Kidney (tissue), 22 donors: ENCODE measurements around the gene SCAF4. TPM values are rescaled to one million over a fixed set of nuclear protein-coding genes. Genes with fewer than 3 reads are reported as not detected.
A peak's percentile ranks its signal among the peaks of the same experiment; 100 is the strongest.

Experiments
- DNase-seq, 5 donors: peaks; one replicate each; pipeline ENCODE4 v3.0.0-alpha.2; 2013 to 2020
- FAIRE-seq: peaks from 2 replicates; lab custom pipeline; 2012; peaks lifted over from hg19 to GRCh38; lab: Jason Lieb, UNC
- H3K27ac ChIP-seq, 2 donors: one replicate each; pipeline ENCODE4 v1.7.0; 2013; ENCODE audit warnings: low read depth in 2 of 2, low read length in 2 of 2, inconsistent platforms in 1 of 2
- H3K27me3 ChIP-seq: one replicate; pipeline ENCODE4 v1.7.1; 2013; ENCODE audit warnings: low read length, inconsistent platforms; ENCODE audit not compliant: control insufficient read depth, insufficient read depth
- H3K36me3 ChIP-seq, 3 donors: one replicate each; pipeline versions ENCODE4 v1.7.0 to v1.7.1; 2013; ENCODE audit warnings: low read length in 3 of 3, control low read depth in 1 of 3, inconsistent platforms in 1 of 3; ENCODE audit not compliant: insufficient read depth in 3 of 3, control insufficient read depth in 2 of 3
- H3K4me1 ChIP-seq, 3 donors: one replicate each; pipeline versions ENCODE4 v1.7.0 to v1.7.1; 2013; ENCODE audit warnings: low read length in 3 of 3, inconsistent platforms in 1 of 3, low read depth in 1 of 3; ENCODE audit not compliant: control insufficient read depth in 2 of 3, insufficient read depth in 2 of 3
- H3K4me3 ChIP-seq, 3 donors: one replicate each; pipeline versions ENCODE4 v1.7.0 to v1.8.1; 2013; ENCODE audit warnings: low read length in 3 of 3, control low read depth in 1 of 3, inconsistent platforms in 1 of 3
- H3K9ac ChIP-seq, 3 donors: one replicate each; pipeline versions ENCODE4 v1.7.0 to v1.7.1; 2013; ENCODE audit warnings: low read length in 3 of 3, control low read depth in 1 of 3, inconsistent platforms in 1 of 3
- H3K9me3 ChIP-seq, 3 donors: one replicate each; pipeline versions ENCODE4 v1.7.0 to v1.7.1; 2013; ENCODE audit warnings: low read length in 3 of 3, control low read depth in 1 of 3, inconsistent platforms in 1 of 3; ENCODE audit not compliant: control insufficient read depth in 2 of 3, insufficient read depth in 1 of 3
- intact Hi-C: fragments of 100-400 bp; cut with DNase I; formaldehyde crosslinking; loops from one replicate; pipeline ENCODE4 v1.11.1; 2022
- long read RNA-seq, 10 donors: library from polyadenylated mRNA in 1 of 10; unstranded in 1 of 10; transcript quantifications; one replicate each; pipeline ENCODE4 v2.0.0 and lab custom pipeline, GENCODE V29; 2021 to 2026
- polyA plus RNA-seq: library from polyadenylated mRNA; stranded (reverse); fragments of 350-450 nt; fragmentation: Illumina TruSeq; extraction: RNeasy Lipid Tissue Mini Kit (QIAGEN cat#74804); gene quantifications from one replicate; pipeline ENCODE4 v1.2.3, GENCODE V29; 2014; ENCODE audit warnings: low read depth, low replicate concordance; ENCODE audit not compliant: insufficient read depth
- total RNA-seq: library from RNA; stranded (reverse); fragmentation: NEBNext Ultra II Directional; extraction: Animal tissue kit (Norgen Biotek cat#: 25700); gene quantifications from one replicate; pipeline ENCODE4 v1.2.1, GENCODE V29; 2021
- TF ChIP-seq, protein P1 (sequence below): IDR thresholded peaks from 3 replicates; pipeline ENCODE4 v1.5.1; 2012; ENCODE audit warnings: mild to moderate bottlenecking, moderate library complexity, borderline replicate concordance; ENCODE audit not compliant: insufficient read depth; ENCODE audit errors: extremely low read depth
- donor health status: control.
- donor health status: control.
- donor health status: control.
- donor health status: control.
- donor health status: control.
- donor health status: DM: yes; HTN: yes; CAD: no.
- donor health status: Normal renal cell carcinoma (clear cell type).

Gene SCAF4, protein sequence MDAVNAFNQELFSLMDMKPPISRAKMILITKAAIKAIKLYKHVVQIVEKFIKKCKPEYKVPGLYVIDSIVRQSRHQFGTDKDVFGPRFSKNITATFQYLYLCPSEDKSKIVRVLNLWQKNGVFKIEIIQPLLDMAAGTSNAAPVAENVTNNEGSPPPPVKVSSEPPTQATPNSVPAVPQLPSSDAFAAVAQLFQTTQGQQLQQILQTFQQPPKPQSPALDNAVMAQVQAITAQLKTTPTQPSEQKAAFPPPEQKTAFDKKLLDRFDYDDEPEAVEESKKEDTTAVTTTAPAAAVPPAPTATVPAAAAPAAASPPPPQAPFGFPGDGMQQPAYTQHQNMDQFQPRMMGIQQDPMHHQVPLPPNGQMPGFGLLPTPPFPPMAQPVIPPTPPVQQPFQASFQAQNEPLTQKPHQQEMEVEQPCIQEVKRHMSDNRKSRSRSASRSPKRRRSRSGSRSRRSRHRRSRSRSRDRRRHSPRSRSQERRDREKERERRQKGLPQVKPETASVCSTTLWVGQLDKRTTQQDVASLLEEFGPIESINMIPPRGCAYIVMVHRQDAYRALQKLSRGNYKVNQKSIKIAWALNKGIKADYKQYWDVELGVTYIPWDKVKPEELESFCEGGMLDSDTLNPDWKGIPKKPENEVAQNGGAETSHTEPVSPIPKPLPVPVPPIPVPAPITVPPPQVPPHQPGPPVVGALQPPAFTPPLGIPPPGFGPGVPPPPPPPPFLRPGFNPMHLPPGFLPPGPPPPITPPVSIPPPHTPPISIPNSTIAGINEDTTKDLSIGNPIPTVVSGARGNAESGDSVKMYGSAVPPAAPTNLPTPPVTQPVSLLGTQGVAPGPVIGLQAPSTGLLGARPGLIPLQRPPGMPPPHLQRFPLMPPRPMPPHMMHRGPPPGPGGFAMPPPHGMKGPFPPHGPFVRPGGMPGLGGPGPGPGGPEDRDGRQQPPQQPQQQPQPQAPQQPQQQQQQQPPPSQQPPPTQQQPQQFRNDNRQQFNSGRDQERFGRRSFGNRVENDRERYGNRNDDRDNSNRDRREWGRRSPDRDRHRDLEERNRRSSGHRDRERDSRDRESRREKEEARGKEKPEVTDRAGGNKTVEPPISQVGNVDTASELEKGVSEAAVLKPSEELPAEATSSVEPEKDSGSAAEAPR
- total RNA-seq (30.6 TPM), polyA plus RNA-seq (7.4 TPM)
- long read RNA-seq, donor 1, full-length matches to known transcripts: 2 of 2 reads
- long read RNA-seq, donor 1, partial matches to known transcripts: 0 of 2 reads
- long read RNA-seq, donor 1, other reads (novel, unspliced or antisense): 0 of 2 reads
- long read RNA-seq, donor 2, partial matches to known transcripts: 0 of 2 reads
- long read RNA-seq, donor 2, other reads (novel, unspliced or antisense): 0 of 2 reads
- long read RNA-seq, donor 3, full-length matches to known transcripts: 5 of 5 reads
- long read RNA-seq, donor 3, partial matches to known transcripts: 0 of 5 reads
- long read RNA-seq, donor 3, other reads (novel, unspliced or antisense): 0 of 5 reads
- long read RNA-seq, donor 4, full-length matches to known transcripts: 3 of 3 reads
- long read RNA-seq, donor 4, partial matches to known transcripts: 0 of 3 reads
- long read RNA-seq, donor 4, other reads (novel, unspliced or antisense): 0 of 3 reads
- long read RNA-seq, donor 5: 0 reads
- long read RNA-seq, donor 6, full-length matches to known transcripts: 1 of 1 reads
- long read RNA-seq, donor 6, partial matches to known transcripts: 0 of 1 reads
- long read RNA-seq, donor 6, other reads (novel, unspliced or antisense): 0 of 1 reads
- long read RNA-seq, donor 7, full-length matches to known transcripts: 2 of 10 reads
- long read RNA-seq, donor 7, partial matches to known transcripts: 2 of 10 reads
- long read RNA-seq, donor 7, other reads (novel, unspliced or antisense): 6 of 10 reads
- long read RNA-seq, donor 8: 0 reads
- long read RNA-seq, donor 9: 0 reads
- long read RNA-seq, donor 10, full-length matches to known transcripts: 1 of 1 reads
- long read RNA-seq, donor 10, partial matches to known transcripts: 0 of 1 reads
- long read RNA-seq, donor 10, other reads (novel, unspliced or antisense): 0 of 1 reads

DNA sequence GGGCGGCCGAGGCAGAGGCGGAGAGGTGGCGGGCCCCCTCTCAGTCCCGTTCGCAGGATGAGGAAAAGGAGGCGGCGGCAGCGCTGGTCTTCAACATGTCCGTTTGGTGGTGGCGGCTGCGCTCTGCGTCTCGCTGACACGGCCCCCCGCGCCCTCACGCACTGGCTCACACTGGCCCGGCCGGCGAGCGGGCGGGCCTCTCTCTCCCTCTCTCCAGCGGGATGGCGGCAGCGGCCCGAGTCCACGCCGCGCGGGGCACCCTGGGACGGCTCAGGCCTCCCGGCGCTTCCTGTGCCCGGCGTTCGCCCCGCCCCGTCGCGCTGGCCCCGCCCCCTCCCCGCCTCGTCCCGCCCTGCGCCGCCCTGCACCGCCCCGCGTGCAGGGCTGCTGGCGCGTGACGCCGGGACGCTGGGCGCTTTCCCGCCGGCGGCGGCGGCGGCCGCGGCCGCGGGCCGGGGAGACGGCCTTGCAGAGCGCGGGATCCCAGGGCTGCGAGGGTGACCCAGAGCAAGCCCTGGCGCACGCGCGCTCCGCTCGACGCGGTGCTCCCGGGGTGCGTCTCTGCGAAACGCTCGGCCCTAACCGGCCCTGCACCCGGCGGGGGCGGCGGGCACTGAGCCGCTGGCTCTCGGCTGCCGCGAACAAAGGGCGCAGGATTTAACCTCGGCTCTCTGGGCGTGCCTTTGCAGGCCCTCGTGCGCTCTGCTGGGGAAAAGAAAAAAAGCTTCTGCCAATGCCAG is at the start of gene SCAF4:
SCAF4 (minus strand) TSS at position 262 of the 740 bp plus-strand sequence. CDS start 426 bp downstream, outside the sequence.
- DNase-seq (peak; percentile 95 to 97 (median 96)), FAIRE-seq (no peak)
- intact Hi-C loops: no loop called here
- Histone ChIP-seq H3K27me3 (no peaks in the 10 kb centered on the region), H3K9ac (peak within 1 kb of the TSS; percentile 74 to 81 (median 74)), H3K36me3 (no peaks in the 10 kb centered on the region), H3K4me1 (peaks cover 3 to 26% (median 15%) of the 10 kb centered on the region in 3 donors), H3K4me3 (peak within 1 kb of the TSS; percentile 70 to 92 (median 78)), H3K27ac (peak within 1 kb of the TSS; percentile 90 to 93), H3K9me3 (no peaks in the 10 kb centered on the region)
- TF ChIP-seq, protein P1, sequence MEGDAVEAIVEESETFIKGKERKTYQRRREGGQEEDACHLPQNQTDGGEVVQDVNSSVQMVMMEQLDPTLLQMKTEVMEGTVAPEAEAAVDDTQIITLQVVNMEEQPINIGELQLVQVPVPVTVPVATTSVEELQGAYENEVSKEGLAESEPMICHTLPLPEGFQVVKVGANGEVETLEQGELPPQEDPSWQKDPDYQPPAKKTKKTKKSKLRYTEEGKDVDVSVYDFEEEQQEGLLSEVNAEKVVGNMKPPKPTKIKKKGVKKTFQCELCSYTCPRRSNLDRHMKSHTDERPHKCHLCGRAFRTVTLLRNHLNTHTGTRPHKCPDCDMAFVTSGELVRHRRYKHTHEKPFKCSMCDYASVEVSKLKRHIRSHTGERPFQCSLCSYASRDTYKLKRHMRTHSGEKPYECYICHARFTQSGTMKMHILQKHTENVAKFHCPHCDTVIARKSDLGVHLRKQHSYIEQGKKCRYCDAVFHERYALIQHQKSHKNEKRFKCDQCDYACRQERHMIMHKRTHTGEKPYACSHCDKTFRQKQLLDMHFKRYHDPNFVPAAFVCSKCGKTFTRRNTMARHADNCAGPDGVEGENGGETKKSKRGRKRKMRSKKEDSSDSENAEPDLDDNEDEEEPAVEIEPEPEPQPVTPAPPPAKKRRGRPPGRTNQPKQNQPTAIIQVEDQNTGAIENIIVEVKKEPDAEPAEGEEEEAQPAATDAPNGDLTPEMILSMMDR: no peak

DNA sequence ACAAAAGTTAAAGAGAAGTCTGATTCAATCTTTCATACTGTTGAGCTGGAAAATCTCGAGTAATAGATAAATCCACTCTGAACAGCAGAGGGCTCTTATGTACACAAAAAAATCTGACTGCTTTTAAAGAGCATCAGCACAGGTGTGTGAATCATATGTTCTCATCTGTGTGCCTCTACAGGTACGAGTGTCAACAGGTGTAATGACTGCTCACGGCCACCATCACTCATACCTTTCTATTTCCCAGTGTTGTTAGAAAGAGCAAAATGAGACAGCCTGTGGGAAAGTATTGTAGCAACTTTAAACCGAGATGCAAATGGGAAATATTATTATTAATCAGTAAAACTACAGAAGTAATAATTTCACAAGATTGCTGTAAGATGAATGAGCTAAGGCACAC is 49.0 kb upstream of the SCAF4 start:
- H3K4me3 ChIP-seq: no peak overlapping the region
- TF ChIP-seq, protein P1: no peak
- no peaks in the 10 kb centered on the region for H3K9me3 ChIP-seq
- H3K4me1 ChIP-seq: no peaks in the 10 kb centered on the region
- no peaks in the 10 kb centered on the region for H3K36me3 ChIP-seq
- H3K27ac ChIP-seq: no peak overlapping the region
- intact Hi-C loops: no loop called here
- peak in 1 of 5 donors; percentile 7 for DNase-seq
- no peak overlapping the region for H3K9ac ChIP-seq
- no peak for FAIRE-seq
- H3K27me3 ChIP-seq: no peaks in the 10 kb centered on the region
